Neural cell (in vitro differentiated cells): Measurements from ENCODE around the gene YTHDC2.

ENCODE experiments used
- EP300 ChIP-seq: fragments of 450-650 bp; conservative IDR thresholded peaks from 2 replicates; pipeline ENCODE4 v1.6.1; 2014; ENCODE audit warnings: antibody characterized with exemption, mild to moderate bottlenecking, moderate library complexity; ENCODE audit not compliant: poor library complexity, severe bottlenecking
- EZH2 ChIP-seq: fragments of 200-600, 300-800 bp; shearing (Covaris generic), sonication (generic); IDR thresholded peaks from 2 replicates; pipeline ENCODE4 v1.6.1; 2014; ENCODE audit warnings: antibody characterized with exemption, low read length, borderline replicate concordance, mild to moderate bottlenecking; ENCODE audit not compliant: insufficient read depth, poor library complexity, severe bottlenecking
- MXI1 ChIP-seq: fragments of 450-650 bp; conservative IDR thresholded peaks from 2 replicates; pipeline ENCODE4 v1.6.1; 2014; ENCODE audit warnings: antibody characterized with exemption, mild to moderate bottlenecking; ENCODE audit not compliant: poor library complexity, severe bottlenecking
- POLR2AphosphoS5 ChIP-seq: IDR thresholded peaks from 2 replicates; pipeline ENCODE4 v1.6.1; 2012
- RAD21 ChIP-seq: fragments of 450-650 bp; conservative IDR thresholded peaks from 2 replicates; pipeline ENCODE4 v1.6.1; 2014; ENCODE audit warnings: antibody characterized with exemption, mild to moderate bottlenecking, moderate library complexity
- SMC3 ChIP-seq: fragments of 450-650 bp; conservative IDR thresholded peaks from 2 replicates; pipeline ENCODE4 v1.6.1; 2014; ENCODE audit warnings: antibody characterized with exemption, mild to moderate bottlenecking, moderate library complexity; ENCODE audit not compliant: poor library complexity
- TAF1 ChIP-seq: IDR thresholded peaks from 2 replicates; pipeline ENCODE4 v1.6.1; 2012; ENCODE audit warnings: low read depth
- TF ChIP-seq, protein P1 (sequence below): fragments of 450-650 bp; IDR thresholded peaks from 2 replicates; pipeline ENCODE4 v1.5.1; 2014; ENCODE audit warnings: antibody characterized with exemption, mild to moderate bottlenecking, moderate library complexity; ENCODE audit not compliant: poor library complexity, severe bottlenecking
- TF ChIP-seq, protein P2 (sequence below): IDR thresholded peaks from 2 replicates; pipeline ENCODE4 v1.6.1; 2012; ENCODE audit warnings: borderline replicate concordance

- TF ChIP-seq, protein P1, sequence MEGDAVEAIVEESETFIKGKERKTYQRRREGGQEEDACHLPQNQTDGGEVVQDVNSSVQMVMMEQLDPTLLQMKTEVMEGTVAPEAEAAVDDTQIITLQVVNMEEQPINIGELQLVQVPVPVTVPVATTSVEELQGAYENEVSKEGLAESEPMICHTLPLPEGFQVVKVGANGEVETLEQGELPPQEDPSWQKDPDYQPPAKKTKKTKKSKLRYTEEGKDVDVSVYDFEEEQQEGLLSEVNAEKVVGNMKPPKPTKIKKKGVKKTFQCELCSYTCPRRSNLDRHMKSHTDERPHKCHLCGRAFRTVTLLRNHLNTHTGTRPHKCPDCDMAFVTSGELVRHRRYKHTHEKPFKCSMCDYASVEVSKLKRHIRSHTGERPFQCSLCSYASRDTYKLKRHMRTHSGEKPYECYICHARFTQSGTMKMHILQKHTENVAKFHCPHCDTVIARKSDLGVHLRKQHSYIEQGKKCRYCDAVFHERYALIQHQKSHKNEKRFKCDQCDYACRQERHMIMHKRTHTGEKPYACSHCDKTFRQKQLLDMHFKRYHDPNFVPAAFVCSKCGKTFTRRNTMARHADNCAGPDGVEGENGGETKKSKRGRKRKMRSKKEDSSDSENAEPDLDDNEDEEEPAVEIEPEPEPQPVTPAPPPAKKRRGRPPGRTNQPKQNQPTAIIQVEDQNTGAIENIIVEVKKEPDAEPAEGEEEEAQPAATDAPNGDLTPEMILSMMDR = no peak
- no peak for TF ChIP-seq RAD21
- no peak for TF ChIP-seq EP300
- TF ChIP-seq EZH2 = no peak
- no peak for TF ChIP-seq POLR2AphosphoS5
- TF ChIP-seq, protein P2, sequence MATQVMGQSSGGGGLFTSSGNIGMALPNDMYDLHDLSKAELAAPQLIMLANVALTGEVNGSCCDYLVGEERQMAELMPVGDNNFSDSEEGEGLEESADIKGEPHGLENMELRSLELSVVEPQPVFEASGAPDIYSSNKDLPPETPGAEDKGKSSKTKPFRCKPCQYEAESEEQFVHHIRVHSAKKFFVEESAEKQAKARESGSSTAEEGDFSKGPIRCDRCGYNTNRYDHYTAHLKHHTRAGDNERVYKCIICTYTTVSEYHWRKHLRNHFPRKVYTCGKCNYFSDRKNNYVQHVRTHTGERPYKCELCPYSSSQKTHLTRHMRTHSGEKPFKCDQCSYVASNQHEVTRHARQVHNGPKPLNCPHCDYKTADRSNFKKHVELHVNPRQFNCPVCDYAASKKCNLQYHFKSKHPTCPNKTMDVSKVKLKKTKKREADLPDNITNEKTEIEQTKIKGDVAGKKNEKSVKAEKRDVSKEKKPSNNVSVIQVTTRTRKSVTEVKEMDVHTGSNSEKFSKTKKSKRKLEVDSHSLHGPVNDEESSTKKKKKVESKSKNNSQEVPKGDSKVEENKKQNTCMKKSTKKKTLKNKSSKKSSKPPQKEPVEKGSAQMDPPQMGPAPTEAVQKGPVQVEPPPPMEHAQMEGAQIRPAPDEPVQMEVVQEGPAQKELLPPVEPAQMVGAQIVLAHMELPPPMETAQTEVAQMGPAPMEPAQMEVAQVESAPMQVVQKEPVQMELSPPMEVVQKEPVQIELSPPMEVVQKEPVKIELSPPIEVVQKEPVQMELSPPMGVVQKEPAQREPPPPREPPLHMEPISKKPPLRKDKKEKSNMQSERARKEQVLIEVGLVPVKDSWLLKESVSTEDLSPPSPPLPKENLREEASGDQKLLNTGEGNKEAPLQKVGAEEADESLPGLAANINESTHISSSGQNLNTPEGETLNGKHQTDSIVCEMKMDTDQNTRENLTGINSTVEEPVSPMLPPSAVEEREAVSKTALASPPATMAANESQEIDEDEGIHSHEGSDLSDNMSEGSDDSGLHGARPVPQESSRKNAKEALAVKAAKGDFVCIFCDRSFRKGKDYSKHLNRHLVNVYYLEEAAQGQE = no peak
- no peak for TF ChIP-seq TAF1
- TF ChIP-seq MXI1 = no peak
- no peak for TF ChIP-seq SMC3
These were observed 26.1 kb upstream of the YTHDC2 start for GRCh38 chr5:113487416-113487780.
